ENCODE data around the gene PRKCZ.

- TF ChIP-seq CTCF (IDR thresholded peaks at IDR 0.05 in 2 of 3, conservative IDR thresholded peaks at IDR 0.05 in 1 of 3; ENCODE audit: insufficient read depth in 2 of 3, low read depth in 1 of 3, low read length in 3 of 3), result peak in 1 of 3 experiments; percentile 12; a peak in 2 of 6 replicates
- no peak for TF ChIP-seq NUFIP1 (IDR thresholded peaks at IDR 0.05; ENCODE audit: partially characterized antibody)
- peak in 1 of 2 experiments; percentile 32; a peak in 2 of 4 replicates for TF ChIP-seq RAD21 (CRISPR knock-in tag; conservative IDR thresholded peaks at IDR 0.05 in 1 of 2, IDR thresholded peaks at IDR 0.05 in 1 of 2)
- TF ChIP-seq USF1 (CRISPR knock-in tag; IDR thresholded peaks at IDR 0.05), result no peak
- TF ChIP-seq TAF9B (IDR thresholded peaks at IDR 0.05; ENCODE audit: partially characterized antibody), result no peak
- peak; percentile 32; the same call in 1 of the 2 replicates for TF ChIP-seq REST (IDR thresholded peaks at IDR 0.05; ENCODE audit: borderline replicate concordance)
- no peak for TF ChIP-seq REST (CRISPR knock-in tag; IDR thresholded peaks at IDR 0.05; ENCODE audit: low read depth)
- peak; percentile 40; the same call in 1 of the 2 replicates for TF ChIP-seq TEAD4 (IDR thresholded peaks at IDR 0.05; ENCODE audit: low read length)
- TF ChIP-seq TEAD4 (CRISPR knock-in tag; IDR thresholded peaks at IDR 0.05; ENCODE audit: borderline replicate concordance), result no peak
- TF ChIP-seq TBL1XR1 (IDR thresholded peaks at IDR 0.05; ENCODE audit: low read length in 2 of 2), result no peak
Measured at GRCh38 chr1:2227346-2228156, 177.3 kb downstream of the PRKCZ start.
